ENCODE data around the gene ARID5A. TPM values are rescaled to one million over a fixed set of nuclear protein-coding genes. Genes with fewer than 3 reads are reported as not detected.

The ARID5A gene
- total RNA-seq, 1 experiment from 2014 or later, result 9.3 TPM

- Mint-ChIP-seq H3K9me3 (ENCODE audit: low read depth, unreplicated experiment) (no peaks in the 10 kb centered on the region), H3K36me3 (ENCODE audit: insufficient read depth, unreplicated experiment) (peaks cover 27% of the 10 kb centered on the region), H3K27me3 (ENCODE audit: unreplicated experiment) (no peaks in the 10 kb centered on the region), H3K27ac (ENCODE audit: unreplicated experiment) (no peak overlapping the region), H3K4me1 (ENCODE audit: low read depth, unreplicated experiment) (peaks cover 5% of the 10 kb centered on the region), H3K4me3 (ENCODE audit: low read depth, unreplicated experiment) (peak overlapping the region; percentile 92)
- TF ChIP-seq CTCF (IDR thresholded peaks at IDR 0.05; ENCODE audit: unreplicated experiment), result no peak
- intact Hi-C loops (cut with micrococcal nuclease; ENCODE audit: unreplicated experiment), result no loop called here
- no peak for DNase-seq
- BruUV-seq (replicated peaks), result no TSS peak
- CTCF ChIA-PET, result interaction anchor here (1.3 kb wide), 1 partner anchor 11 kb away, joined by 4 read pairs; no protein-coding TSS in a partner anchor
Observed at GRCh38 chr2:96538487-96539214, 2.1 kb downstream of the ARID5A start.

- CTCF ChIA-PET, result interaction anchor here (1.3 kb wide), 1 partner anchor 11 kb away, joined by 4 read pairs; no protein-coding TSS in a partner anchor
- BruUV-seq (replicated peaks), result no TSS peak
- intact Hi-C loops (cut with micrococcal nuclease; ENCODE audit: unreplicated experiment), result no loop called here
- Mint-ChIP-seq H3K4me1 (ENCODE audit: low read depth, unreplicated experiment) (peaks cover 5% of the 10 kb centered on the region), H3K4me3 (ENCODE audit: low read depth, unreplicated experiment) (no peak overlapping the region), H3K27ac (ENCODE audit: unreplicated experiment) (no peak overlapping the region), H3K36me3 (ENCODE audit: insufficient read depth, unreplicated experiment) (peaks cover 27% of the 10 kb centered on the region), H3K27me3 (ENCODE audit: unreplicated experiment) (no peaks in the 10 kb centered on the region), H3K9me3 (ENCODE audit: low read depth, unreplicated experiment) (no peaks in the 10 kb centered on the region)
- no peak for TF ChIP-seq CTCF (IDR thresholded peaks at IDR 0.05; ENCODE audit: unreplicated experiment)
- no peak for DNase-seq
Observed at GRCh38 chr2:96539215-96539920, 2.8 kb downstream of the ARID5A start.

GRCh38 chr2:96540136-96540535 is 3.6 kb downstream of the ARID5A start:
- intact Hi-C loops (cut with micrococcal nuclease; ENCODE audit: unreplicated experiment), result no loop called here
- Mint-ChIP-seq H3K27ac (ENCODE audit: unreplicated experiment) (no peak overlapping the region), H3K36me3 (ENCODE audit: insufficient read depth, unreplicated experiment) (peaks cover 27% of the 10 kb centered on the region), H3K4me1 (ENCODE audit: low read depth, unreplicated experiment) (peaks cover 5% of the 10 kb centered on the region), H3K27me3 (ENCODE audit: unreplicated experiment) (no peaks in the 10 kb centered on the region), H3K4me3 (ENCODE audit: low read depth, unreplicated experiment) (no peak overlapping the region), H3K9me3 (ENCODE audit: low read depth, unreplicated experiment) (no peaks in the 10 kb centered on the region)
- no peak for TF ChIP-seq CTCF (IDR thresholded peaks at IDR 0.05; ENCODE audit: unreplicated experiment)
- BruUV-seq (replicated peaks), result no TSS peak
- DNase-seq, result no peak
- CTCF ChIA-PET, result no interaction called here

- peaks cover 26% of the 10 kb centered on the region for H3K36me3 Mint-ChIP-seq (ENCODE audit: insufficient read depth, unreplicated experiment)
- no peaks in the 10 kb centered on the region for H3K9me3 Mint-ChIP-seq (ENCODE audit: low read depth, unreplicated experiment)
- H3K4me3 Mint-ChIP-seq (ENCODE audit: low read depth, unreplicated experiment), result no peak overlapping the region
- DNase-seq, result no peak
- no peak for TF ChIP-seq CTCF (IDR thresholded peaks at IDR 0.05; ENCODE audit: unreplicated experiment)
- H3K4me1 Mint-ChIP-seq (ENCODE audit: low read depth, unreplicated experiment), result no peaks in the 10 kb centered on the region
- BruUV-seq (replicated peaks), result no TSS peak
- H3K27me3 Mint-ChIP-seq (ENCODE audit: unreplicated experiment), result no peaks in the 10 kb centered on the region
- CTCF ChIA-PET, result interaction anchor here (0.8 kb wide), 1 partner anchor 8 kb away, joined by 3 read pairs; no protein-coding TSS in a partner anchor
- intact Hi-C loops (cut with micrococcal nuclease; ENCODE audit: unreplicated experiment), result no loop called here
- no peak overlapping the region for H3K27ac Mint-ChIP-seq (ENCODE audit: unreplicated experiment)
Observed at GRCh38 chr2:96541398-96542152, 5.0 kb downstream of the ARID5A start.

All from Calu3 (cell line).